AG09309 (cell line): ENCODE data around the gene BAIAP2.

Experiments
- DNase-seq: peaks from one replicate; pipeline ENCODE4 v3.0.0-alpha.2; 2010; ENCODE audit warnings: low read depth
- H3K4me3 ChIP-seq: 2 replicates; pipeline ENCODE4 v1.5.1; 2011; ENCODE audit warnings: mild to moderate bottlenecking, low read depth, low read length, moderate library complexity; ENCODE audit not compliant: control insufficient read depth
- TF ChIP-seq, protein P1 (sequence below): IDR thresholded peaks from 2 replicates; pipeline ENCODE4 v1.5.1; 2011; ENCODE audit warnings: mild to moderate bottlenecking, low read depth, low read length, inconsistent platforms; ENCODE audit not compliant: insufficient read depth, control insufficient read depth; ENCODE audit errors: missing control alignments

BAIAP2 gene

DNA sequence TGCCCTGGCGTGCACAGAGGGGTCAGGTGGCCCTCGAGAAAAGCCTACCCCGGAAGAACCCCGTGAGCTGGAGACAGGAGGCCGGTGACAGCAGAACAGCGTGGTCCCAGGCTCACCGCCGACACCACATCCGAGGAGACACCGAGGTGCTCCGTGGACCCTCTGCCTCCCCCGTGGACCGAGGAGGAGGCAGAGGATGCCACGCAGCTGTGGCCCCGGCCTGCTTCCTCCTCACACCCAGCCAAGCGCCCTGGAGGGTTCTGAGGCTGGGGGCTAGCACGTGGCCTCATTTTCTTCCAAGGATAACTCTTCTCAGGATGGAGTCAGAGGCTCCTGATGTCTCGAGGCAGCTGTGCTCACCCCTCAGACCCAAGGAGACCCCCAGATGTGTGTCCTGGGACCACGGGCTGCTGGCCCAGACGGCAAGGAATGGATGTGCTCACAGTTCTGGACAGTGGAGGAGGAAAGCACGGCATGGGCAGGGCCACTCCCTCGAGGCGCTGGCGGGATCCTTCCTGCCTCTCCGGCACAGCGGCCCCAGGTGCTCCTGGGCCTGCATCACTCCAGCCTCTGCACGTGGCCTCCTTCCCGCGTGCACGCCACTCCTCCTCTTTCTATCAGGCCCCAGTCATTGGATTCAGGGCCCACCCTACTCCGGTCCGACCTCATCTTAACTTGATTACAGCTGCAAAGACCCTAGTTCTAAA, 125.9 kb downstream of the BAIAP2 start:
- DNase-seq = no peak
- no peak overlapping the region for H3K4me3 ChIP-seq
- TF ChIP-seq, protein P1, sequence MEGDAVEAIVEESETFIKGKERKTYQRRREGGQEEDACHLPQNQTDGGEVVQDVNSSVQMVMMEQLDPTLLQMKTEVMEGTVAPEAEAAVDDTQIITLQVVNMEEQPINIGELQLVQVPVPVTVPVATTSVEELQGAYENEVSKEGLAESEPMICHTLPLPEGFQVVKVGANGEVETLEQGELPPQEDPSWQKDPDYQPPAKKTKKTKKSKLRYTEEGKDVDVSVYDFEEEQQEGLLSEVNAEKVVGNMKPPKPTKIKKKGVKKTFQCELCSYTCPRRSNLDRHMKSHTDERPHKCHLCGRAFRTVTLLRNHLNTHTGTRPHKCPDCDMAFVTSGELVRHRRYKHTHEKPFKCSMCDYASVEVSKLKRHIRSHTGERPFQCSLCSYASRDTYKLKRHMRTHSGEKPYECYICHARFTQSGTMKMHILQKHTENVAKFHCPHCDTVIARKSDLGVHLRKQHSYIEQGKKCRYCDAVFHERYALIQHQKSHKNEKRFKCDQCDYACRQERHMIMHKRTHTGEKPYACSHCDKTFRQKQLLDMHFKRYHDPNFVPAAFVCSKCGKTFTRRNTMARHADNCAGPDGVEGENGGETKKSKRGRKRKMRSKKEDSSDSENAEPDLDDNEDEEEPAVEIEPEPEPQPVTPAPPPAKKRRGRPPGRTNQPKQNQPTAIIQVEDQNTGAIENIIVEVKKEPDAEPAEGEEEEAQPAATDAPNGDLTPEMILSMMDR = no peak

- TF ChIP-seq, protein P1 = no peak
- DNase-seq = no peak
- no peak overlapping the region for H3K4me3 ChIP-seq
Measured at GRCh38 chr17:81161536-81161935, 126.6 kb downstream of the BAIAP2 start.

GRCh38 chr17:81161972-81162371, 127.0 kb downstream of the BAIAP2 start:
- no peak for DNase-seq
- H3K4me3 ChIP-seq = no peak overlapping the region
- TF ChIP-seq, protein P1 = no peak

DNA sequence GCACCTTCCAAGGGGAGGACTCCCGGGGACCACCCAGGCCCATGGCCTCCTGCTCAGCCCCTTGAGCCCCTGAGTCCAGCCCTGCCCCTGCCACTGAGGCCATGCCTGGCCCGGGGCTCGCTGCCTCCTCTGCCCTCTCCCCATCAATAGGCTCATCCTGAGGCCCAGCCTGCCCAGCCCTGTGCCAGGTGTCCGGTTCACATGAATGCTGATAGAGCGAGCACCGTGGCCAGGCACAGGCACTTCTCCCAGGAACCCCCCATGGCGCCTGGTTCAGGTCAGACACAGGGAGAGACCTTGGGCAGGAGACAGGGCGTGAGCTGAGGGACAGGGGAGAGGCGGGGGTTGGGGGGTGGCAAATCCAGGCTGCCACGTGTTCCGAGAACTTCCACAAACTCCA, 127.5 kb downstream of the BAIAP2 start:
- TF ChIP-seq, protein P1 = no peak
- no peak overlapping the region for H3K4me3 ChIP-seq
- DNase-seq = no peak

- TF ChIP-seq, protein P1 = no peak
- DNase-seq = no peak
- no peak overlapping the region for H3K4me3 ChIP-seq
Measured at GRCh38 chr17:81163051-81163695, 128.2 kb downstream of the BAIAP2 start.

DNA sequence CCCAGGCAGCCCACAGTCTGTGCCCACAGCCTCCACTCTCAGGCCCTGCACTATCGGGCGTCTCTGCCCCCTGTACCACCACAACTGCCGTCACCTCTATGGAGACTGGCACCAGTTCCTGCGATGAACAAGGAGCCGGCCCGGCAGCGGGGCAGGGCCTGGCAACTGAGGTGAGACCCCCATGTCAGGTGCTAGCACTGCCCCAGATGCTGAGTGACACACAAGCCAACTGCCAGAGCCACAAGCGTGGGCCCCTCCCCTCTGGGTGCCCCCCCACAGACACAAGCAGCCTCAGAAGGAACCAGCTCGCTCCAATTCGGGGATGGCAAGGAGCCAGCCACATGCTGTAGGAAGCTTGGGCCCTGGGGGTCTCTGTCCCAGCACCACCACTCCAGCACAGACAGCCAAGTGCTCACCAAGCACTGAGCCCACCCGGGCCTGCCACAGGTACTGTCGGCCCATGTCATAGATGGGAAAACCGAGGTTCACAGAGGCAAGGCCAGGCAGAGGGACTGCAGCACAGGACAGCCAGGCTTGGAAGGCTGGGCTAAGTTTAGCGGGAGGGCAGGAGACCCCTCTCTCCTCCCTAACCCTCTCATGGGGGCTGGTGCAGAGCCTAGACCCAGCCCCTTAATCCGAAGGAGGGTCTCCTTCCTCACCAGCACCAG, 128.9 kb downstream of the BAIAP2 start:
- no peak overlapping the region for H3K4me3 ChIP-seq
- TF ChIP-seq, protein P1 = no peak
- DNase-seq = no peak
